ENCODE results near the gene RHCG.

DNA sequence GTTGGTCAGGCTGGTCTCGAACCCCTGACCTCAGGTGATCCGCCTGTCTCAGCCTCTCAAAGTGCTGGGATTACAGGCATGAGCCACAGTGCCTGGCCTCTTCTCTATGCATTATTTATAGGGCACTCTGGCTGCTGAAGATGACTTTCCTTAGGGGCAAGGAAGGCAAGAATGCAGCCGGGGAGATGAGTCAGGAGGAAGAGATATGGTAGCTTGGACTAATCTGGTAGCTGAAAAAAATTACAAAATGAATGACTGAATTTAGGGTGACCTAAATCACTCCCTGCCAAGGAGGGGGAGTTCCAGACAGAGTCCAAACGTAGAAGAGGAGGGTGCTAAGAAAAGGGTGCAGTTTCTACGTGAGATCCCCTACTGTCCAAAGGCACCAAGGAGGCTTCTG is 14.2 kb downstream of the RHCG start:
- TF ChIP-seq, protein P1, sequence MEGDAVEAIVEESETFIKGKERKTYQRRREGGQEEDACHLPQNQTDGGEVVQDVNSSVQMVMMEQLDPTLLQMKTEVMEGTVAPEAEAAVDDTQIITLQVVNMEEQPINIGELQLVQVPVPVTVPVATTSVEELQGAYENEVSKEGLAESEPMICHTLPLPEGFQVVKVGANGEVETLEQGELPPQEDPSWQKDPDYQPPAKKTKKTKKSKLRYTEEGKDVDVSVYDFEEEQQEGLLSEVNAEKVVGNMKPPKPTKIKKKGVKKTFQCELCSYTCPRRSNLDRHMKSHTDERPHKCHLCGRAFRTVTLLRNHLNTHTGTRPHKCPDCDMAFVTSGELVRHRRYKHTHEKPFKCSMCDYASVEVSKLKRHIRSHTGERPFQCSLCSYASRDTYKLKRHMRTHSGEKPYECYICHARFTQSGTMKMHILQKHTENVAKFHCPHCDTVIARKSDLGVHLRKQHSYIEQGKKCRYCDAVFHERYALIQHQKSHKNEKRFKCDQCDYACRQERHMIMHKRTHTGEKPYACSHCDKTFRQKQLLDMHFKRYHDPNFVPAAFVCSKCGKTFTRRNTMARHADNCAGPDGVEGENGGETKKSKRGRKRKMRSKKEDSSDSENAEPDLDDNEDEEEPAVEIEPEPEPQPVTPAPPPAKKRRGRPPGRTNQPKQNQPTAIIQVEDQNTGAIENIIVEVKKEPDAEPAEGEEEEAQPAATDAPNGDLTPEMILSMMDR (conservative IDR thresholded peaks at IDR 0.05; ENCODE audit: low read length): no peak
- no peak for TF ChIP-seq EZH2phosphoT487 (IDR thresholded peaks at IDR 0.05; ENCODE audit: borderline replicate concordance, low read depth, low read length)

All from OCI-LY7 (cell line).